Measurements from ENCODE around the gene NOP58.

- TF ChIP-seq, protein P1, sequence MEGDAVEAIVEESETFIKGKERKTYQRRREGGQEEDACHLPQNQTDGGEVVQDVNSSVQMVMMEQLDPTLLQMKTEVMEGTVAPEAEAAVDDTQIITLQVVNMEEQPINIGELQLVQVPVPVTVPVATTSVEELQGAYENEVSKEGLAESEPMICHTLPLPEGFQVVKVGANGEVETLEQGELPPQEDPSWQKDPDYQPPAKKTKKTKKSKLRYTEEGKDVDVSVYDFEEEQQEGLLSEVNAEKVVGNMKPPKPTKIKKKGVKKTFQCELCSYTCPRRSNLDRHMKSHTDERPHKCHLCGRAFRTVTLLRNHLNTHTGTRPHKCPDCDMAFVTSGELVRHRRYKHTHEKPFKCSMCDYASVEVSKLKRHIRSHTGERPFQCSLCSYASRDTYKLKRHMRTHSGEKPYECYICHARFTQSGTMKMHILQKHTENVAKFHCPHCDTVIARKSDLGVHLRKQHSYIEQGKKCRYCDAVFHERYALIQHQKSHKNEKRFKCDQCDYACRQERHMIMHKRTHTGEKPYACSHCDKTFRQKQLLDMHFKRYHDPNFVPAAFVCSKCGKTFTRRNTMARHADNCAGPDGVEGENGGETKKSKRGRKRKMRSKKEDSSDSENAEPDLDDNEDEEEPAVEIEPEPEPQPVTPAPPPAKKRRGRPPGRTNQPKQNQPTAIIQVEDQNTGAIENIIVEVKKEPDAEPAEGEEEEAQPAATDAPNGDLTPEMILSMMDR (tag by site-specific recombination; IDR thresholded peaks at IDR 0.05): no peak
- TF ChIP-seq KLF16 (tag by site-specific recombination; IDR thresholded peaks at IDR 0.05): no peak
- no peak for TF ChIP-seq ZSCAN30 (tag by site-specific recombination; IDR thresholded peaks at IDR 0.05)
- no peak for TF ChIP-seq ZNF169 (tag by site-specific recombination; IDR thresholded peaks at IDR 0.05)
- TF ChIP-seq ZNF2 (tag by site-specific recombination; IDR thresholded peaks at IDR 0.05): no peak
- TF ChIP-seq OVOL3 (tag by site-specific recombination; IDR thresholded peaks at IDR 0.05): no peak
- TF ChIP-seq ZNF792 (tag by site-specific recombination; IDR thresholded peaks at IDR 0.05): no peak
- TF ChIP-seq ZNF18 (tag by site-specific recombination; IDR thresholded peaks at IDR 0.05): no peak
- no peak for TF ChIP-seq ZNF560 (tag by site-specific recombination; IDR thresholded peaks at IDR 0.05; ENCODE audit: borderline replicate concordance)
- TF ChIP-seq, protein P2, sequence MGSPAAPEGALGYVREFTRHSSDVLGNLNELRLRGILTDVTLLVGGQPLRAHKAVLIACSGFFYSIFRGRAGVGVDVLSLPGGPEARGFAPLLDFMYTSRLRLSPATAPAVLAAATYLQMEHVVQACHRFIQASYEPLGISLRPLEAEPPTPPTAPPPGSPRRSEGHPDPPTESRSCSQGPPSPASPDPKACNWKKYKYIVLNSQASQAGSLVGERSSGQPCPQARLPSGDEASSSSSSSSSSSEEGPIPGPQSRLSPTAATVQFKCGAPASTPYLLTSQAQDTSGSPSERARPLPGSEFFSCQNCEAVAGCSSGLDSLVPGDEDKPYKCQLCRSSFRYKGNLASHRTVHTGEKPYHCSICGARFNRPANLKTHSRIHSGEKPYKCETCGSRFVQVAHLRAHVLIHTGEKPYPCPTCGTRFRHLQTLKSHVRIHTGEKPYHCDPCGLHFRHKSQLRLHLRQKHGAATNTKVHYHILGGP (tag by site-specific recombination; IDR thresholded peaks at IDR 0.05): no peak
- TF ChIP-seq ZNF785 (tag by site-specific recombination; IDR thresholded peaks at IDR 0.05): no peak
Observed at GRCh38 chr2:202346180-202346579, 80.6 kb downstream of the NOP58 start.

Measured in HEK293 (cell line).